HG03064 (cell line): ENCODE measurements around the gene MBIP.
"Not testable (repeated sequence)": the region's sequence is repeated elsewhere in the genome, so short reads cannot be mapped to it uniquely, and the experiment has no call there.

ENCODE experiments used
- ATAC-seq: cut with Tn5 transposase; IDR thresholded peaks from one replicate; pipeline ENCODE4 v1.9.1; 2021; ENCODE audit warnings: low read depth; ENCODE audit not compliant: unreplicated experiment

Gene MBIP

GRCh38 chr14:36320200-36320896 is at the start of gene MBIP:
Gene MBIP, minus strand, starts transcription at chr14:36320637. Its CDS starts 49 bp downstream, at chr14:36320588.
- ATAC-seq: peak; percentile 92

GRCh38 chr14:36367985-36368774 is 47.7 kb upstream of the MBIP start:
- no peak for ATAC-seq

- no peak for ATAC-seq
Observed at GRCh38 chr14:36365766-36366165, 45.3 kb upstream of the MBIP start.

GRCh38 chr14:36363704-36364103 is 43.3 kb upstream of the MBIP start:
- no peak for ATAC-seq

- ATAC-seq: no peak
Observed at GRCh38 chr14:36362648-36363047, 42.2 kb upstream of the MBIP start.

- no peak for ATAC-seq
Observed at GRCh38 chr14:36361210-36361853, 40.9 kb upstream of the MBIP start.

- ATAC-seq: no peak
Observed at GRCh38 chr14:36356862-36357261, 36.4 kb upstream of the MBIP start.

- ATAC-seq: no peak
Observed at GRCh38 chr14:36346052-36346451, 25.6 kb upstream of the MBIP start.

- no peak for ATAC-seq
Observed at GRCh38 chr14:36344211-36344610, 23.8 kb upstream of the MBIP start.

- not testable (repeated sequence) for ATAC-seq
Observed at GRCh38 chr14:36341811-36342210, 21.4 kb upstream of the MBIP start.

GRCh38 chr14:36340276-36340890 is 19.9 kb upstream of the MBIP start:
- no peak for ATAC-seq

- no peak for ATAC-seq
Observed at GRCh38 chr14:36339816-36340215, 19.4 kb upstream of the MBIP start.

- ATAC-seq: no peak
Observed at GRCh38 chr14:36333119-36333518, 12.7 kb upstream of the MBIP start.

- not testable (repeated sequence) for ATAC-seq
Observed at GRCh38 chr14:36327573-36327972, 7.1 kb upstream of the MBIP start.

GRCh38 chr14:36325853-36326252 is 5.4 kb upstream of the MBIP start:
- no peak for ATAC-seq

GRCh38 chr14:36324897-36325296 is 4.5 kb upstream of the MBIP start:
- ATAC-seq: no peak

GRCh38 chr14:36320897-36321381 is 502 bp upstream of the MBIP start:
- peak; percentile 24 for ATAC-seq

GRCh38 chr14:36319899-36320199 is 588 bp downstream of the MBIP start:
- no peak for ATAC-seq

- ATAC-seq: no peak
Observed at GRCh38 chr14:36317650-36318049, 2.8 kb downstream of the MBIP start.

- ATAC-seq: no peak
Observed at GRCh38 chr14:36316131-36316530, 4.3 kb downstream of the MBIP start.
